ENCODE results near the gene DMRTC1B.
"Not testable (repeated sequence)": the region's sequence is repeated elsewhere in the genome, so short reads cannot be mapped to it uniquely, and the experiment has no call there.

The DMRTC1B gene

GRCh38 chrX:72882898-72883297 lies 106.2 kb downstream of the DMRTC1B start:
- DNase-seq (ENCODE audit: low read depth); H3K4me3 ChIP-seq (ENCODE audit: low read depth, low read length): not testable (repeated sequence)

GRCh38 chrX:72889740-72890139 lies 113.0 kb downstream of the DMRTC1B start:
- not testable (repeated sequence) for DNase-seq (ENCODE audit: low read depth); H3K4me3 ChIP-seq (ENCODE audit: low read depth, low read length)

Data from LNCaP clone FGC (cell line).